IMR-90 (cell line): Measurements from ENCODE around the gene UBALD1. TPM values are rescaled to one million over a fixed set of nuclear protein-coding genes. Genes with fewer than 3 reads are reported as not detected.

Experiments
- ATAC-seq: fragments of 200-7000 bp; cut with Tn5 transposase; 2 replicates; pipeline ENCODE4 v1.9.1; 2020; ENCODE audit warnings: low read depth, mild to moderate bottlenecking, moderate library complexity
- BruUV-seq: library from RNA; stranded (reverse); fragments of 400-500 nt; replicated peaks from 2 replicates; lab custom pipeline; 2021; lab: Mats Ljungman, UMichigan
- CTCF ChIA-PET: fragments of 300-600 bp; formaldehyde crosslinking; extraction: SDS; loops from one replicate; lab custom pipeline; 2021; ENCODE audit warnings: antibody characterized with exemption; lab: Yijun Ruan, JAX
- POLR2A ChIA-PET: fragments of 300-600 bp; sonication (Branson Sonifier 250); formaldehyde crosslinking; loops from one replicate; lab custom pipeline; 2022; ENCODE audit warnings: antibody characterized with exemption; ENCODE audit not compliant: unreplicated experiment; lab: Charles Lee
- DNase-seq: peaks from one replicate; pipeline ENCODE4 v3.0.0; 2013
- H2AFZ ChIP-seq: replicated peaks from 2 replicates; pipeline ENCODE3; 2013; ENCODE audit warnings: low read length, mild to moderate bottlenecking; ENCODE audit not compliant: poor library complexity
- H2AK5ac ChIP-seq: 2 replicates; pipeline ENCODE4 v1.6.1; 2013; ENCODE audit warnings: low read depth, low read length, inconsistent platforms
- H2AK9ac ChIP-seq: replicated peaks from 2 replicates; pipeline ENCODE3; 2013; ENCODE audit warnings: mild to moderate bottlenecking, low read depth, low read length, moderate library complexity; ENCODE audit not compliant: poor library complexity
- H2BK120ac ChIP-seq: 2 replicates; pipeline ENCODE4 v1.6.1; 2013; ENCODE audit warnings: low read depth, low read length, inconsistent platforms
- H2BK15ac ChIP-seq: 3 replicates; pipeline ENCODE4 v1.6.1; 2013; ENCODE audit warnings: low read depth, low read length, inconsistent platforms
- H2BK20ac ChIP-seq: 2 replicates; pipeline ENCODE4 v1.6.1; 2013; ENCODE audit warnings: low read depth, mild to moderate bottlenecking, inconsistent platforms, low read length, moderate library complexity
- H2BK5ac ChIP-seq: 2 replicates; pipeline ENCODE4 v1.6.1; 2013; ENCODE audit warnings: mild to moderate bottlenecking, low read depth, low read length, inconsistent platforms; ENCODE audit not compliant: poor library complexity, severe bottlenecking
- H3K14ac ChIP-seq: replicated peaks from 2 replicates; pipeline ENCODE4 v1.6.1; 2013; ENCODE audit warnings: low read depth, low read length, inconsistent platforms
- H3K18ac ChIP-seq: 2 replicates; pipeline ENCODE4 v1.6.1; 2013; ENCODE audit warnings: low read depth, low read length, control low read depth
- H3K23ac ChIP-seq: 2 replicates; pipeline ENCODE4 v1.6.1; 2013; ENCODE audit warnings: low read depth, low read length, inconsistent platforms
- H3K27ac ChIP-seq: 2 replicates; pipeline ENCODE4 v1.5.1; 2013; ENCODE audit warnings: mild to moderate bottlenecking, control low read depth, low read length; ENCODE audit not compliant: insufficient read depth
- H3K27me3 ChIP-seq: 2 replicates; pipeline ENCODE4 v1.6.1; 2013; ENCODE audit warnings: low read length; ENCODE audit not compliant: control insufficient read depth, insufficient read depth
- H3K36me3 ChIP-seq: 2 replicates; pipeline ENCODE4 v1.6.1; 2013; ENCODE audit warnings: low read length, mixed read lengths; ENCODE audit not compliant: control insufficient read depth, insufficient read depth
- H3K4ac ChIP-seq: 2 replicates; pipeline ENCODE4 v1.6.1; 2013; ENCODE audit warnings: low read depth, low read length, inconsistent platforms
- H3K4me1 ChIP-seq: 2 replicates; pipeline ENCODE4 v1.6.1; 2013; ENCODE audit warnings: low read length, mixed read lengths; ENCODE audit not compliant: control insufficient read depth, insufficient read depth
- H3K4me2 ChIP-seq: 2 replicates; pipeline ENCODE4 v1.6.1; 2013; ENCODE audit warnings: low read depth, mild to moderate bottlenecking, control low read depth, low read length, moderate library complexity
- H3K4me3 ChIP-seq: 2 replicates; pipeline ENCODE4 v1.5.1; 2013; ENCODE audit warnings: low read depth, mild to moderate bottlenecking, control low read depth, low read length, moderate library complexity; ENCODE audit not compliant: insufficient read depth
- H3K56ac ChIP-seq: 2 replicates; pipeline ENCODE4 v1.6.1; 2013; ENCODE audit warnings: low read length, inconsistent platforms; ENCODE audit not compliant: insufficient read depth; ENCODE audit errors: extremely low read depth
- H3K79me1 ChIP-seq, 2 experiments: 2 replicates each; pipeline ENCODE4 v1.6.1; 2013; ENCODE audit warnings: low read length in 2 of 2, inconsistent platforms in 1 of 2, low read depth in 1 of 2
- H3K9ac ChIP-seq: 2 replicates; pipeline ENCODE4 v1.6.1; 2013; ENCODE audit warnings: low read depth, low read length, control low read depth
- H3K9me1 ChIP-seq: 2 replicates; pipeline ENCODE4 v1.6.1; 2013; ENCODE audit warnings: low read length, inconsistent platforms; ENCODE audit not compliant: insufficient read depth
- H3K9me3 ChIP-seq: 2 replicates; pipeline ENCODE4 v1.6.1; 2013; ENCODE audit warnings: low read length; ENCODE audit not compliant: control insufficient read depth, insufficient read depth
- H4K20me1 ChIP-seq: 2 replicates; pipeline ENCODE4 v1.6.1; 2013; ENCODE audit warnings: low read length, inconsistent platforms; ENCODE audit not compliant: insufficient read depth
- H4K5ac ChIP-seq: 2 replicates; pipeline ENCODE4 v1.6.1; 2013; ENCODE audit warnings: mild to moderate bottlenecking, low read depth, low read length, control low read depth
- H4K8ac ChIP-seq, 2 experiments: 2 replicates each; pipeline ENCODE4 v1.6.1; 2013; ENCODE audit warnings: low read depth in 2 of 2, low read length in 2 of 2, control low read depth in 1 of 2, inconsistent platforms in 1 of 2
- H4K91ac ChIP-seq: 2 replicates; pipeline ENCODE4 v1.6.1; 2013; ENCODE audit warnings: low read depth, low read length, inconsistent platforms; ENCODE audit not compliant: insufficient read depth
- BHLHE40 ChIP-seq: fragments of 150-350 bp; IDR thresholded peaks from 2 replicates; pipeline ENCODE4 v1.6.1; 2016; ENCODE audit warnings: mild to moderate bottlenecking, low read depth, low read length
- CHD1 ChIP-seq: IDR thresholded peaks from 2 replicates; pipeline ENCODE4 v1.6.1; 2012; ENCODE audit warnings: low read depth, low read length, improper control_type of control experiment
- FOS ChIP-seq: fragments of 150-350 bp; IDR thresholded peaks from 2 replicates; pipeline ENCODE4 v1.6.1; 2016; ENCODE audit warnings: low read depth, low read length
- MAZ ChIP-seq: IDR thresholded peaks from 2 replicates; pipeline ENCODE4 v1.6.1; 2012; ENCODE audit warnings: low read depth, mild to moderate bottlenecking, low read length, improper control_type of control experiment, moderate library complexity, borderline replicate concordance
- MXI1 ChIP-seq: IDR thresholded peaks from 2 replicates; pipeline ENCODE4 v1.6.1; 2012; ENCODE audit warnings: low read depth, mild to moderate bottlenecking, low read length, moderate library complexity, borderline replicate concordance
- NFE2L2 ChIP-seq: fragments of 150-350 bp; IDR thresholded peaks from 2 replicates; pipeline ENCODE4 v1.6.1; 2016; ENCODE audit warnings: low read depth, mild to moderate bottlenecking, low read length
- POLR2A ChIP-seq: IDR thresholded peaks from 2 replicates; pipeline ENCODE4 v1.6.1; 2012; ENCODE audit warnings: mild to moderate bottlenecking, low read depth, low read length
- RAD21 ChIP-seq: IDR thresholded peaks from 2 replicates; pipeline ENCODE4 v1.6.1; 2012; ENCODE audit warnings: low read length, improper control_type of control experiment
- RCOR1 ChIP-seq: IDR thresholded peaks from 2 replicates; pipeline ENCODE4 v1.6.1; 2012; ENCODE audit warnings: mild to moderate bottlenecking, low read length, improper control_type of control experiment; ENCODE audit not compliant: insufficient replicate concordance
- RFX5 ChIP-seq: IDR thresholded peaks from 2 replicates; pipeline ENCODE4 v1.8.0; 2012; ENCODE audit warnings: low read depth, mild to moderate bottlenecking, low read length, moderate library complexity
- SMC3 ChIP-seq: fragments of 150-350 bp; IDR thresholded peaks from 2 replicates; pipeline ENCODE4 v1.6.1; 2016; ENCODE audit warnings: low read depth, mild to moderate bottlenecking, antibody characterized with exemption, low read length, moderate library complexity
- USF2 ChIP-seq: fragments of 150-350 bp; IDR thresholded peaks from 2 replicates; pipeline ENCODE4 v1.6.1; 2017; ENCODE audit warnings: mild to moderate bottlenecking, antibody characterized with exemption, low read length, low read depth
- WGBS, 2 experiments: methylation state at CpG; one replicate each; pipeline versions ENCODE4 v1.1.5 to v1.1.7; 2013; ENCODE audit warnings: missing lambda C conversion rate in 2 of 2; ENCODE audit not compliant: insufficient read length in 1 of 2; ENCODE audit errors: extremely low coverage in 2 of 2; 5-methylcytosine and 5-hydroxymethylcytosine counted together
- dilution Hi-C: fragments of 300-500 bp; cut with HindIII; formaldehyde crosslinking; loops from one replicate; pipeline ENCODE4 v1.14.3; 2018; ENCODE audit warnings: low sequenced_read_pairs; ENCODE audit not compliant: unreplicated experiment
- in situ Hi-C: fragments of 300-500 bp; cut with MboI; formaldehyde crosslinking; loops from 3 replicates; pipeline ENCODE4 v1.14.3; 2019; ENCODE audit warnings: low sequenced_read_pairs, inconsistent platforms, mixed read lengths
- intact Hi-C: fragments of 100-400 bp; cut with micrococcal nuclease; formaldehyde crosslinking; loops from 2 replicates; pipeline ENCODE4 v1.10.0; 2022
- polyA plus RNA-seq, 3 experiments: library from polyadenylated mRNA; depleted of rRNA; stranded (reverse); fragments of >200 nt; gene quantifications; 2 replicates each; pipeline ENCODE4 v1.2.3, GENCODE V29; 2012; ENCODE audit warnings: low replicate concordance in 1 of 3
- total RNA-seq: library from RNA; depleted of rRNA; stranded (reverse); fragments of >200 nt; gene quantifications from 2 replicates; pipeline ENCODE4 v1.2.3, GENCODE V29; 2012
- TF ChIP-seq, protein P1 (sequence below): conservative IDR thresholded peaks from 2 replicates; pipeline ENCODE4 v1.5.1; 2012; ENCODE audit warnings: mild to moderate bottlenecking, low read depth, low read length, improper control_type of control experiment
- TF ChIP-seq, protein P2 (sequence below): fragments of 150-350 bp; IDR thresholded peaks from 2 replicates; pipeline ENCODE4 v1.6.1; 2016; ENCODE audit warnings: low read depth, mild to moderate bottlenecking, low read length, moderate library complexity, borderline replicate concordance

UBALD1 gene
- total and polyA plus RNA-seq, 2 of the 4 experiments (the other 2 are of a cell fraction), result 1.3 to 14.5 TPM

DNA sequence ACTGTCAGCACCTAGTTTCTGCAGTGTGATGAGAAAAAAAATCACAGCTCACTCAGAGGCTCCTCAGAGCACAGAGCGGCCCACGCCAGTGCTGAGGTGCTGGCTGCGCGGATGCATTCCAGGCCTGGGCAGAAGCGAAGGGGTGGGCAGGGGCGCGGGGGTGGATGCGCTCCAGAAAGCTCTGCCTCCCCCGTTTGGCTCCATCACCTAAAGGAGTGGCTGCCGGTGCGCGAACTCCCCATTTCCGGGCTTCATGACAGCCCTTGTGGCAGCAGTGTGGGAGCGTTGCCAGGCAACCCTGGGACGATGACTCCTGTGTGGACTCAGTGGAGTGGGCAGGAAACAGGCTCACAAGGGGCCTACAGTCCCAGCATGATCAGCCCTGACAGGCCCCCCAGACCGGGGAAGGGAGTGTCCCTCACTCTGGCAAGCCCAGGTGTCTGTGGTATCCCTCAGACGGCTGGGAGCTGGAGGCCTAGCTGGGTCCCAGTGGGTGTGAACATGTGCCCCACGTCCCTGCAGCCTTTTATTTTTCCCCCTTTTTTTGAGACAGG is 45.8 kb upstream of the UBALD1 start:
- dilution Hi-C loops, result no loop called here
- no TSS peak for BruUV-seq
- 64% methylated on average over 5 of the region's 18 CpGs; no CpG with 5 or more reads in 1 of the 2 experiments for WGBS, 2 experiments
- no peak overlapping the region for H3K4ac ChIP-seq
- H3K9me1 ChIP-seq, result peaks cover 2% of the 10 kb centered on the region; the same call in 1 of the 2 replicates
- no peaks in the 10 kb centered on the region for H3K27me3 ChIP-seq
- H2AFZ ChIP-seq, result no peak overlapping the region
- no peak overlapping the region for H4K8ac ChIP-seq
- intact Hi-C loops, result no loop called here
- H2AK9ac ChIP-seq, result peak overlapping the region; percentile 84
- in situ Hi-C loops, result no loop called here
- TF ChIP-seq, protein P1, sequence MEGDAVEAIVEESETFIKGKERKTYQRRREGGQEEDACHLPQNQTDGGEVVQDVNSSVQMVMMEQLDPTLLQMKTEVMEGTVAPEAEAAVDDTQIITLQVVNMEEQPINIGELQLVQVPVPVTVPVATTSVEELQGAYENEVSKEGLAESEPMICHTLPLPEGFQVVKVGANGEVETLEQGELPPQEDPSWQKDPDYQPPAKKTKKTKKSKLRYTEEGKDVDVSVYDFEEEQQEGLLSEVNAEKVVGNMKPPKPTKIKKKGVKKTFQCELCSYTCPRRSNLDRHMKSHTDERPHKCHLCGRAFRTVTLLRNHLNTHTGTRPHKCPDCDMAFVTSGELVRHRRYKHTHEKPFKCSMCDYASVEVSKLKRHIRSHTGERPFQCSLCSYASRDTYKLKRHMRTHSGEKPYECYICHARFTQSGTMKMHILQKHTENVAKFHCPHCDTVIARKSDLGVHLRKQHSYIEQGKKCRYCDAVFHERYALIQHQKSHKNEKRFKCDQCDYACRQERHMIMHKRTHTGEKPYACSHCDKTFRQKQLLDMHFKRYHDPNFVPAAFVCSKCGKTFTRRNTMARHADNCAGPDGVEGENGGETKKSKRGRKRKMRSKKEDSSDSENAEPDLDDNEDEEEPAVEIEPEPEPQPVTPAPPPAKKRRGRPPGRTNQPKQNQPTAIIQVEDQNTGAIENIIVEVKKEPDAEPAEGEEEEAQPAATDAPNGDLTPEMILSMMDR, result no peak
- no peak for TF ChIP-seq RAD21
- no peak for TF ChIP-seq RFX5
- no peak for TF ChIP-seq NFE2L2
- TF ChIP-seq BHLHE40, result no peak
- TF ChIP-seq MXI1, result no peak
- no peak for TF ChIP-seq USF2
- TF ChIP-seq POLR2A, result no peak
- TF ChIP-seq MAZ, result no peak
- TF ChIP-seq FOS, result no peak
- TF ChIP-seq, protein P2, sequence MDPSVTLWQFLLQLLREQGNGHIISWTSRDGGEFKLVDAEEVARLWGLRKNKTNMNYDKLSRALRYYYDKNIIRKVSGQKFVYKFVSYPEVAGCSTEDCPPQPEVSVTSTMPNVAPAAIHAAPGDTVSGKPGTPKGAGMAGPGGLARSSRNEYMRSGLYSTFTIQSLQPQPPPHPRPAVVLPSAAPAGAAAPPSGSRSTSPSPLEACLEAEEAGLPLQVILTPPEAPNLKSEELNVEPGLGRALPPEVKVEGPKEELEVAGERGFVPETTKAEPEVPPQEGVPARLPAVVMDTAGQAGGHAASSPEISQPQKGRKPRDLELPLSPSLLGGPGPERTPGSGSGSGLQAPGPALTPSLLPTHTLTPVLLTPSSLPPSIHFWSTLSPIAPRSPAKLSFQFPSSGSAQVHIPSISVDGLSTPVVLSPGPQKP, result no peak
- no peak for TF ChIP-seq RCOR1
- no peak for TF ChIP-seq CHD1
- TF ChIP-seq SMC3, result no peak
- H2BK15ac ChIP-seq, result no peak overlapping the region
- H2BK120ac ChIP-seq, result no peak overlapping the region
- H2AK5ac ChIP-seq, result no peak overlapping the region
- peaks cover 35% of the 10 kb centered on the region; the same call in 1 of the 2 replicates for H4K20me1 ChIP-seq
- peak; percentile 60 for DNase-seq
- ChIA-PET CTCF (no interaction called here), POLR2A (no interaction called here)
- H3K9me3 ChIP-seq, result no peaks in the 10 kb centered on the region
- H3K9ac ChIP-seq, result no peak overlapping the region
- H3K27ac ChIP-seq, result no peak overlapping the region
- H3K79me1 ChIP-seq, result peaks cover 11 to 45% of the 10 kb centered on the region in 2 experiments
- peak; percentile 22; the same call in 1 of the 2 replicates for ATAC-seq
- no peaks in the 10 kb centered on the region for H3K4me1 ChIP-seq
- peaks cover 57% of the 10 kb centered on the region for H3K36me3 ChIP-seq
- no peak overlapping the region for H3K18ac ChIP-seq
- H2BK5ac ChIP-seq, result no peak overlapping the region
- no peak overlapping the region for H3K4me2 ChIP-seq
- no peak overlapping the region for H3K56ac ChIP-seq
- no peak overlapping the region for H4K5ac ChIP-seq
- no peak overlapping the region for H2BK20ac ChIP-seq
- H3K4me3 ChIP-seq, result no peak overlapping the region
- H4K91ac ChIP-seq, result no peak overlapping the region
- no peak overlapping the region for H3K23ac ChIP-seq
- H3K14ac ChIP-seq, result no peak overlapping the region
